H1 (cell line): Measurements from ENCODE around the gene TMEM165. TPM values are rescaled to one million over a fixed set of nuclear protein-coding genes. Genes with fewer than 3 reads are reported as not detected.

Experiments
- CTCF ChIA-PET: fragments of 300-600 bp; sonication (Branson Sonifier 250); formaldehyde crosslinking; loops from one replicate; lab custom pipeline; 2021; ENCODE audit not compliant: partially characterized antibody; lab: Charles Lee
- POLR2A ChIA-PET: fragments of 300-600 bp; sonication (Branson Sonifier 250); formaldehyde crosslinking; loops from one replicate; lab custom pipeline; 2021; ENCODE audit warnings: inconsistent platforms; ENCODE audit not compliant: partially characterized antibody; lab: Charles Lee
- DNase-seq, 2 experiments: peaks; one replicate each; pipeline versions ENCODE4 v3.0.0 to v3.0.0-alpha.2; 2010 to 2022; ENCODE audit warnings: low spot score in 2 of 2, low read depth in 1 of 2, mixed read lengths in 1 of 2
- FAIRE-seq: peaks from 2 replicates; lab custom pipeline; 2011; peaks lifted over from hg19 to GRCh38; lab: Jason Lieb, UNC
- H2AFZ ChIP-seq: 2 replicates; pipeline ENCODE4 v1.8.1; 2012; ENCODE audit warnings: low read length, inconsistent platforms
- H2AK5ac ChIP-seq: 2 replicates; pipeline ENCODE4 v1.6.1; 2013; ENCODE audit warnings: low read depth, low read length
- H2BK120ac ChIP-seq: replicated peaks from 2 replicates; pipeline ENCODE3; 2013; ENCODE audit warnings: low read depth, low read length, inconsistent platforms
- H2BK12ac ChIP-seq: 2 replicates; pipeline ENCODE4 v1.6.1; 2013; ENCODE audit warnings: low read depth, low read length
- H2BK15ac ChIP-seq: 2 replicates; pipeline ENCODE4 v1.6.1; 2013; ENCODE audit warnings: low read length
- H2BK20ac ChIP-seq: 2 replicates; pipeline ENCODE4 v1.6.1; 2013; ENCODE audit warnings: low read length
- H2BK5ac ChIP-seq: 2 replicates; pipeline ENCODE4 v1.6.1; 2013; ENCODE audit warnings: low read depth, low read length
- H3K14ac ChIP-seq: 2 replicates; pipeline ENCODE4 v1.6.1; 2013; ENCODE audit warnings: inconsistent platforms; ENCODE audit not compliant: insufficient read length
- H3K18ac ChIP-seq: 2 replicates; pipeline ENCODE4 v1.6.1; 2013; ENCODE audit warnings: low read length; ENCODE audit errors: extremely low read depth
- H3K23ac ChIP-seq: 2 replicates; pipeline ENCODE4 v1.6.1; 2013; ENCODE audit warnings: inconsistent platforms; ENCODE audit not compliant: insufficient read length
- H3K23me2 ChIP-seq: 2 replicates; pipeline ENCODE4 v1.6.1; 2013; ENCODE audit warnings: low read depth, low read length
- H3K27ac ChIP-seq: 2 replicates; pipeline ENCODE4 v1.6.1; 2011; ENCODE audit warnings: low read depth, low read length, inconsistent platforms
- H3K27me3 ChIP-seq, 4 experiments: replicated peaks in 1 of 4; 1 replicate in 1 of 4; 2 replicates in 3 of 4; pipeline versions ENCODE4 v1.6.1 to v1.8.1; 2011 to 2013; ENCODE audit warnings: low read length in 3 of 4, mild to moderate bottlenecking in 3 of 4, inconsistent platforms in 2 of 4, mixed read lengths in 2 of 4, moderate library complexity in 1 of 4; ENCODE audit not compliant: control insufficient read depth in 3 of 4, insufficient read depth in 3 of 4; ENCODE audit errors: extremely low read depth in 1 of 4
- H3K36me3 ChIP-seq, 4 experiments: 2 replicates each; pipeline versions ENCODE4 v1.6.1 to v1.8.1; 2011 to 2013; ENCODE audit warnings: mild to moderate bottlenecking in 4 of 4, low read length in 3 of 4, moderate library complexity in 2 of 4, control low read depth in 1 of 4, inconsistent platforms in 1 of 4; ENCODE audit not compliant: insufficient read depth in 4 of 4, control insufficient read depth in 2 of 4
- H3K4ac ChIP-seq: replicated peaks from 2 replicates; pipeline ENCODE3; 2013; ENCODE audit warnings: low read length, low read depth, mixed read lengths, inconsistent platforms; ENCODE audit not compliant: insufficient read length
- H3K4me1 ChIP-seq, 4 experiments: replicated peaks in 1 of 4; 1 replicate in 1 of 4; 2 replicates in 3 of 4; pipeline versions ENCODE4 v1.6.1 to v1.8.1; 2011 to 2013; ENCODE audit warnings: low read length in 3 of 4, inconsistent platforms in 2 of 4, mixed read lengths in 1 of 4; ENCODE audit not compliant: insufficient read depth in 4 of 4, control insufficient read depth in 3 of 4
- H3K4me2 ChIP-seq, 2 experiments: 2 replicates each; pipeline versions ENCODE4 v1.6.1 to v1.8.1; 2011 to 2013; ENCODE audit warnings: low read depth in 2 of 2, low read length in 2 of 2, control low read depth in 1 of 2, inconsistent platforms in 1 of 2, mild to moderate bottlenecking in 1 of 2; ENCODE audit not compliant: insufficient read depth in 1 of 2
- H3K4me3 ChIP-seq, 4 experiments: fragments of 200-600, 300-600 bp in 1 of 4; sonication (generic), shearing (Covaris generic), sonication (Bioruptor Twin) in 1 of 4; 2 replicates each; pipeline versions ENCODE4 v1.5.1 to v1.8.1; 2011 to 2016; ENCODE audit warnings: low read length in 4 of 4, low read depth in 3 of 4, control low read depth in 2 of 4, inconsistent platforms in 2 of 4, mild to moderate bottlenecking in 2 of 4, mixed read lengths in 1 of 4, moderate library complexity in 1 of 4; ENCODE audit not compliant: insufficient read depth in 2 of 4; ENCODE audit errors: extremely low read depth in 1 of 4
- H3K56ac ChIP-seq: replicated peaks from 2 replicates; pipeline ENCODE3; 2013; ENCODE audit warnings: low read depth, mild to moderate bottlenecking, mixed read lengths, low read length, inconsistent platforms; ENCODE audit not compliant: insufficient read length
- H3K79me1 ChIP-seq: 2 replicates; pipeline ENCODE4 v1.6.1; 2013; ENCODE audit warnings: low read depth, low read length, control low read depth
- H3K79me2 ChIP-seq, 2 experiments: 2 replicates each; pipeline versions ENCODE4 v1.6.1 to v1.8.1; 2012 to 2013; ENCODE audit warnings: low read length in 2 of 2, mild to moderate bottlenecking in 2 of 2, inconsistent platforms in 1 of 2; ENCODE audit not compliant: insufficient read depth in 2 of 2, control insufficient read depth in 1 of 2
- H3K9ac ChIP-seq, 4 experiments: replicated peaks in 1 of 4; 1 replicate in 1 of 4; 2 replicates in 3 of 4; pipeline versions ENCODE4 v1.6.1 to v1.8.1; 2011 to 2013; ENCODE audit warnings: low read depth in 3 of 4, low read length in 3 of 4, control low read depth in 2 of 4, mild to moderate bottlenecking in 2 of 4, moderate library complexity in 2 of 4, inconsistent platforms in 1 of 4; ENCODE audit errors: extremely low read depth in 1 of 4
- H3K9me3 ChIP-seq, 2 experiments: 2 replicates each; pipeline versions ENCODE4 v1.6.1 to v1.8.1; 2012 to 2013; ENCODE audit warnings: mild to moderate bottlenecking in 2 of 2, moderate library complexity in 2 of 2, control low read depth in 1 of 2, inconsistent platforms in 1 of 2, low read depth in 1 of 2, low read length in 1 of 2, mixed read lengths in 1 of 2; ENCODE audit not compliant: insufficient read depth in 2 of 2
- H4K20me1 ChIP-seq, 2 experiments: replicated peaks in 1 of 2; 2 replicates each; pipeline versions ENCODE3 to v1.8.1; 2011 to 2013; ENCODE audit warnings: inconsistent platforms in 2 of 2, low read length in 2 of 2, mild to moderate bottlenecking in 1 of 2; ENCODE audit not compliant: insufficient read depth in 2 of 2, control insufficient read depth in 1 of 2
- H4K5ac ChIP-seq: 2 replicates; pipeline ENCODE4 v1.6.1; 2013; ENCODE audit warnings: low read length, low read depth, mixed read lengths, inconsistent platforms; ENCODE audit not compliant: insufficient read length
- H4K8ac ChIP-seq: 2 replicates; pipeline ENCODE4 v1.8.0; 2013; ENCODE audit warnings: mild to moderate bottlenecking, moderate library complexity, low read length, inconsistent platforms; ENCODE audit not compliant: insufficient read depth; ENCODE audit errors: extremely low read depth
- H4K91ac ChIP-seq: replicated peaks from 2 replicates; pipeline ENCODE3; 2013; ENCODE audit warnings: low read length, mixed read lengths, inconsistent platforms; ENCODE audit not compliant: insufficient read length
- ASH2L ChIP-seq: fragments of 200-600, 300-600 bp; sonication (generic); IDR thresholded peaks from one replicate; pipeline ENCODE4 v1.7.1; 2017; ENCODE audit warnings: low read length
- BCL11A ChIP-seq, 2 experiments: IDR thresholded peaks; one replicate each; pipeline ENCODE4 v1.6.1; 2011; ENCODE audit warnings: low read depth in 2 of 2, low read length in 2 of 2, mild to moderate bottlenecking in 2 of 2
- CBX8 ChIP-seq: fragments of 300-800, 300-1000 bp; sonication (generic); IDR thresholded peaks from 2 replicates; pipeline ENCODE4 v1.7.1; 2016; ENCODE audit warnings: low read depth, low read length, borderline replicate concordance
- EZH2 ChIP-seq: fragments of 200-600 bp; sonication (generic); IDR thresholded peaks from 2 replicates; pipeline ENCODE4 v1.7.1; 2012; ENCODE audit warnings: low read depth, mild to moderate bottlenecking, moderate library complexity, low read length, inconsistent platforms; ENCODE audit not compliant: severe bottlenecking
- SRF ChIP-seq: IDR thresholded peaks from 2 replicates; pipeline ENCODE4 v1.6.1; 2011; ENCODE audit warnings: mild to moderate bottlenecking, low read depth, low read length, moderate library complexity
- SUZ12 ChIP-seq: fragments of 200-600 bp; sonication (generic); IDR thresholded peaks from 2 replicates; pipeline ENCODE4 v1.6.1; 2012; ENCODE audit warnings: mild to moderate bottlenecking, inconsistent platforms, low read length, moderate library complexity, mixed read lengths
- TBP ChIP-seq: IDR thresholded peaks from 2 replicates; pipeline ENCODE4 v1.6.1; 2011; ENCODE audit warnings: low read depth, low read length, improper control_type of control experiment
- TCF12 ChIP-seq: IDR thresholded peaks from 2 replicates; pipeline ENCODE4 v1.6.1; 2011; ENCODE audit warnings: low read depth, mild to moderate bottlenecking, low read length
- WGBS, 2 experiments: shearing (Covaris generic) in 1 of 2; methylation state at CpG; one replicate each; pipeline versions ENCODE4 v1.1.6 to v1.1.7; 2013 to 2015; ENCODE audit warnings: low lambda C conversion rate in 2 of 2, mixed read lengths in 2 of 2, inconsistent platforms in 1 of 2, low coverage in 1 of 2, missing lambda C conversion rate in 1 of 2; ENCODE audit not compliant: insufficient replicate concordance in 2 of 2, insufficient coverage in 1 of 2, insufficient read length in 1 of 2; ENCODE audit errors: extremely low coverage in 1 of 2, missing lambda C conversion rate in 1 of 2; 5-methylcytosine and 5-hydroxymethylcytosine counted together
- polyA plus RNA-seq, 7 experiments: library from polyadenylated mRNA; depleted of rRNA in 3 of 7; stranded (reverse) in 5 of 7; unstranded in 2 of 7; fragments of >200 nt in 5 of 7; fragments of 200-250 nt in 2 of 7; gene quantifications; 1 replicate in 5 of 7; 2 replicates in 1 of 7; 4 replicates in 1 of 7; pipeline versions ENCODE4 v1.2.1 to v1.2.3, GENCODE V29; 2011 to 2013; ENCODE audit warnings: missing spikeins in 2 of 7, mixed read lengths in 2 of 7
- total RNA-seq: library from RNA; stranded (reverse); fragmentation: NEBNext Ultra II Directional; extraction: Animal tissue kit (Norgen Biotek cat#: 25700); gene quantifications from 2 replicates; pipeline ENCODE4 v1.2.1, GENCODE V29; 2021
- TF ChIP-seq, protein P1 (sequence below), 3 experiments: IDR thresholded peaks; 1 replicate in 2 of 3; 2 replicates in 1 of 3; pipeline versions ENCODE4 v1.5.1 to v1.6.1; 2011; ENCODE audit warnings: low read length in 3 of 3, mild to moderate bottlenecking in 3 of 3, inconsistent platforms in 2 of 3, low read depth in 1 of 3, moderate library complexity in 1 of 3; ENCODE audit not compliant: insufficient read depth in 1 of 3; ENCODE audit errors: control extremely low read depth in 1 of 3
- TF ChIP-seq, protein P2 (sequence below): IDR thresholded peaks from 2 replicates; pipeline ENCODE4 v1.6.1; 2011; ENCODE audit warnings: low read length, improper control_type of control experiment

TMEM165 gene
- total and polyA plus RNA-seq, 2 of the 8 experiments (the other 6 are each of a cell fraction or from before 2014, with no cell fraction given) = 85.5 to 125 TPM

DNA sequence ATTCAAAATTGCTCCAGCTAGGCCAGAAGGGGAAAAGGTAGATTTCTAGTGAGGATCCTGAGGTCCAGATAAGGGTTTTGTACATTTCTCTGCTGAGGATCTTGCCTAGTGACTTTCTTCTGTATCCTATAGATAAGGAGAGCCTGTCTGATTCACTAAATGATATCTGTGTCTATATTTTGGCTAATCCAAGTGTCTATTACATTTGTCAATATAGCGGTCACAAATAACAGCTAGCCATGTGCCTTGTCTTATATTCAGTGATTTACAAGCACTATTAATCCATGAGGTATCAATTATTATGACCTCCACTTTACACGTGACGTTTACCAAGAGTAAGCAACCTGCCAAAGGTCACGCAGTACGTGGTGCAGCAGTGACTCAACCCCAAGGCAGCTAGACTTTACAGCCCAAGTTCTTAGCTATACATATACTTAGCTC is 41.6 kb downstream of the TMEM165 start:
- Histone ChIP-seq H2BK120ac (no peak overlapping the region), H4K91ac (no peak overlapping the region), H4K8ac (no peak overlapping the region), H3K23ac (no peak overlapping the region), H3K18ac (no peak overlapping the region), H3K9me3 (no peaks in the 10 kb centered on the region), H2AK5ac (no peak overlapping the region), H3K4ac (no peak overlapping the region), H3K36me3 (peaks cover 0 to 21% (median 14%) of the 10 kb centered on the region in 4 experiments; a peak in 6 of 8 replicates), H3K4me3 (no peak overlapping the region), H2BK12ac (no peak overlapping the region), H3K9ac (no peak overlapping the region), H3K4me1 (peaks cover 0 to 6% (median 2%) of the 10 kb centered on the region in 4 experiments; a peak in 2 of 7 replicates), H3K56ac (no peak overlapping the region), H4K20me1 (no peaks in the 10 kb centered on the region), H3K27me3 (no peaks in the 10 kb centered on the region), H3K14ac (no peak overlapping the region), H3K79me1 (no peaks in the 10 kb centered on the region), H2AFZ (no peak overlapping the region), H3K27ac (no peak overlapping the region), H2BK15ac (no peak overlapping the region), H3K79me2 (no peaks in the 10 kb centered on the region), H4K5ac (no peak overlapping the region), H2BK5ac (no peak overlapping the region), H3K23me2 (no peaks in the 10 kb centered on the region), H2BK20ac (no peak overlapping the region), H3K4me2 (no peak overlapping the region)
- 94% methylated on average over 5 of the region's 5 CpGs; no CpG with 5 or more reads in 1 of the 2 experiments for WGBS, 2 experiments
- FAIRE-seq = no peak
- no peak for DNase-seq
- CTCF ChIA-PET = interaction anchor here (1.2 to 2.5 kb wide), 6 partner anchors 8 to 430 kb away, joined by 3 to 8 read pairs (median 6); partner anchors contain the start of gene SRD5A3
- POLR2A ChIA-PET = interaction anchor here (0.7 to 1.8 kb wide), 4 partner anchors 9 to 24 kb away, joined by 3 to 5 read pairs (median 3); no protein-coding TSS in a partner anchor
- TF ChIP-seq SUZ12 (no peak), SRF (no peak), TBP (no peak), TCF12 (no peak), ASH2L (no peak), CBX8 (no peak), BCL11A (IDR thresholded peaks at IDR 0.05; ENCODE audit: low read depth in 2 of 2, low read length in 2 of 2) (no peak), EZH2 (no peak)
- TF ChIP-seq, protein P1, sequence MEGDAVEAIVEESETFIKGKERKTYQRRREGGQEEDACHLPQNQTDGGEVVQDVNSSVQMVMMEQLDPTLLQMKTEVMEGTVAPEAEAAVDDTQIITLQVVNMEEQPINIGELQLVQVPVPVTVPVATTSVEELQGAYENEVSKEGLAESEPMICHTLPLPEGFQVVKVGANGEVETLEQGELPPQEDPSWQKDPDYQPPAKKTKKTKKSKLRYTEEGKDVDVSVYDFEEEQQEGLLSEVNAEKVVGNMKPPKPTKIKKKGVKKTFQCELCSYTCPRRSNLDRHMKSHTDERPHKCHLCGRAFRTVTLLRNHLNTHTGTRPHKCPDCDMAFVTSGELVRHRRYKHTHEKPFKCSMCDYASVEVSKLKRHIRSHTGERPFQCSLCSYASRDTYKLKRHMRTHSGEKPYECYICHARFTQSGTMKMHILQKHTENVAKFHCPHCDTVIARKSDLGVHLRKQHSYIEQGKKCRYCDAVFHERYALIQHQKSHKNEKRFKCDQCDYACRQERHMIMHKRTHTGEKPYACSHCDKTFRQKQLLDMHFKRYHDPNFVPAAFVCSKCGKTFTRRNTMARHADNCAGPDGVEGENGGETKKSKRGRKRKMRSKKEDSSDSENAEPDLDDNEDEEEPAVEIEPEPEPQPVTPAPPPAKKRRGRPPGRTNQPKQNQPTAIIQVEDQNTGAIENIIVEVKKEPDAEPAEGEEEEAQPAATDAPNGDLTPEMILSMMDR (IDR thresholded peaks at IDR 0.05; ENCODE audit: control extremely low read depth in 1 of 3, insufficient read depth in 1 of 3, low read depth in 1 of 3, low read length in 3 of 3) = no peak
- TF ChIP-seq, protein P2, sequence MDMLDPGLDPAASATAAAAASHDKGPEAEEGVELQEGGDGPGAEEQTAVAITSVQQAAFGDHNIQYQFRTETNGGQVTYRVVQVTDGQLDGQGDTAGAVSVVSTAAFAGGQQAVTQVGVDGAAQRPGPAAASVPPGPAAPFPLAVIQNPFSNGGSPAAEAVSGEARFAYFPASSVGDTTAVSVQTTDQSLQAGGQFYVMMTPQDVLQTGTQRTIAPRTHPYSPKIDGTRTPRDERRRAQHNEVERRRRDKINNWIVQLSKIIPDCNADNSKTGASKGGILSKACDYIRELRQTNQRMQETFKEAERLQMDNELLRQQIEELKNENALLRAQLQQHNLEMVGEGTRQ = no peak
